Naive thymus-derived CD4-positive, alpha-beta T cell (primary cell): ENCODE results near the gene DAPK1. TPM values are rescaled to one million over a fixed set of nuclear protein-coding genes. Genes with fewer than 3 reads are reported as not detected.

ENCODE experiments used
- ATAC-seq: fragments of 150-1000 bp; cut with Tn5 transposase; 2 replicates; pipeline ENCODE4 v1.10.0; 2021; ENCODE audit warnings: mild to moderate bottlenecking, moderate library complexity
- CTCF ChIA-PET: fragments of 350-600 bp; sonication (Branson Sonifier 250); formaldehyde crosslinking; loops from one replicate; lab custom pipeline; 2021; ENCODE audit warnings: antibody characterized with exemption; lab: Charles Lee
- POLR2A ChIA-PET: fragments of 350-600 bp; sonication (Branson Sonifier 250); formaldehyde crosslinking; loops from one replicate; lab custom pipeline; 2021; ENCODE audit warnings: antibody characterized with exemption, inconsistent platforms; lab: Charles Lee
- DNase-seq, 9 donors: peaks; one replicate each; pipeline versions ENCODE4 v3.0.0 to v3.0.0-alpha.2; 2020 to 2022; ENCODE audit warnings: mixed read lengths in 1 of 9
- H3K27ac ChIP-seq: one replicate; pipeline ENCODE4 v1.7.0; 2013; ENCODE audit warnings: mild to moderate bottlenecking, low read depth, low read length, moderate library complexity
- H3K27me3 ChIP-seq, 2 donors: one replicate each; pipeline ENCODE4 v1.7.0; 2013; ENCODE audit warnings: low read length in 2 of 2, mild to moderate bottlenecking in 2 of 2, moderate library complexity in 2 of 2; ENCODE audit not compliant: control insufficient read depth in 2 of 2, insufficient read depth in 2 of 2
- H3K36me3 ChIP-seq, 3 experiments: 1 replicate in 2 of 3; 2 replicates in 1 of 3; pipeline ENCODE4 v1.7.0; 2013; ENCODE audit warnings: low read length in 3 of 3, mild to moderate bottlenecking in 3 of 3, moderate library complexity in 1 of 3; ENCODE audit not compliant: insufficient read depth in 3 of 3, control insufficient read depth in 2 of 3
- H3K4me1 ChIP-seq, 2 donors: one replicate each; pipeline ENCODE4 v1.7.0; 2013; ENCODE audit warnings: low read length in 2 of 2, mild to moderate bottlenecking in 2 of 2, moderate library complexity in 1 of 2; ENCODE audit not compliant: control insufficient read depth in 2 of 2, insufficient read depth in 2 of 2
- H3K4me3 ChIP-seq: 2 replicates; pipeline ENCODE4 v1.7.0; 2013; ENCODE audit warnings: mild to moderate bottlenecking, low read length
- H3K9me3 ChIP-seq, 3 experiments: 1 replicate in 2 of 3; 2 replicates in 1 of 3; pipeline ENCODE4 v1.7.0; 2013; ENCODE audit warnings: low read length in 3 of 3; ENCODE audit not compliant: control insufficient read depth in 2 of 3
- H3K27ac Mint-ChIP-seq, 9 donors: one replicate each; pipeline ENCODE4 v1.8.0; 2020 to 2022; ENCODE audit warnings: mixed read lengths in 9 of 9, mild to moderate bottlenecking in 8 of 9, moderate library complexity in 5 of 9, inconsistent platforms in 2 of 9
- H3K27me3 Mint-ChIP-seq, 5 donors: one replicate each; pipeline ENCODE4 v1.8.0; 2021 to 2022; ENCODE audit warnings: mixed read lengths in 5 of 5, mild to moderate bottlenecking in 1 of 5
- H3K36me3 Mint-ChIP-seq, 5 donors: one replicate each; pipeline ENCODE4 v1.8.0; 2020 to 2022; ENCODE audit warnings: mixed read lengths in 5 of 5, mild to moderate bottlenecking in 3 of 5, inconsistent platforms in 1 of 5
- H3K4me1 Mint-ChIP-seq, 7 donors: one replicate each; pipeline ENCODE4 v1.8.0; 2020 to 2022; ENCODE audit warnings: mixed read lengths in 7 of 7, mild to moderate bottlenecking in 3 of 7, inconsistent platforms in 1 of 7
- H3K4me3 Mint-ChIP-seq, 10 donors: one replicate each; pipeline ENCODE4 v1.8.0; 2020 to 2022; ENCODE audit warnings: mild to moderate bottlenecking in 10 of 10, mixed read lengths in 10 of 10, moderate library complexity in 6 of 10, inconsistent platforms in 2 of 10
- H3K9me3 Mint-ChIP-seq, 11 donors: one replicate each; pipeline ENCODE4 v1.8.0; 2020 to 2022; ENCODE audit warnings: mixed read lengths in 11 of 11, mild to moderate bottlenecking in 4 of 11, inconsistent platforms in 1 of 11, moderate library complexity in 1 of 11
- intact Hi-C, 2 donors: fragments of 100-400 bp; cut with micrococcal nuclease; formaldehyde crosslinking; loops; one replicate each; pipeline ENCODE4 v1.15.1; 2023
- polyA plus RNA-seq, 2 donors: library from polyadenylated mRNA; unstranded; fragments of 300-500 nt; fragmentation: Illumina TruSeq; gene quantifications; one replicate each; pipeline ENCODE4 v1.2.3, GENCODE V29; 2021
- total RNA-seq, 6 experiments: library from RNA in 5 of 6; stranded (reverse) in 5 of 6; gene quantifications; 1 replicate in 5 of 6; 2 replicates in 1 of 6; pipeline ENCODE4 v1.2.3 and lab custom pipeline; 2021 to 2026

Gene DAPK1
- total and polyA plus RNA-seq, 7 experiments from 2014 or later = 0.20 to 44.8 (median 1.9) TPM

GRCh38 chr9:87567571-87567970, 69.9 kb downstream of the DAPK1 start:
- Mint-ChIP-seq H3K4me3 (no peak overlapping the region), H3K27ac (no peak overlapping the region), H3K27me3 (peaks cover 0 to 21% (median 7%) of the 10 kb centered on the region in 5 donors), H3K9me3 (peaks cover 0 to 4% (median 0%) of the 10 kb centered on the region in 11 donors), H3K36me3 (peaks cover 0 to 5% (median 0%) of the 10 kb centered on the region in 5 donors), H3K4me1 (peaks cover 0 to 6% (median 0%) of the 10 kb centered on the region in 7 donors)
- Histone ChIP-seq H3K9me3 (no peaks in the 10 kb centered on the region), H3K27me3 (no peaks in the 10 kb centered on the region), H3K4me3 (no peak overlapping the region), H3K36me3 (no peaks in the 10 kb centered on the region), H3K27ac (no peak overlapping the region), H3K4me1 (no peaks in the 10 kb centered on the region)
- intact Hi-C loops = no loop called here
- no peak for ATAC-seq
- ChIA-PET CTCF (no interaction called here), POLR2A (no interaction called here)
- no peak for DNase-seq

- intact Hi-C loops = no loop called here
- Mint-ChIP-seq H3K4me1 (peaks cover 0 to 6% (median 0%) of the 10 kb centered on the region in 7 donors), H3K4me3 (no peak overlapping the region), H3K36me3 (peaks cover 0 to 5% (median 0%) of the 10 kb centered on the region in 5 donors), H3K27ac (no peak overlapping the region), H3K9me3 (peaks cover 0 to 4% (median 0%) of the 10 kb centered on the region in 11 donors), H3K27me3 (peaks cover 0 to 21% (median 7%) of the 10 kb centered on the region in 5 donors)
- no peak for ATAC-seq
- Histone ChIP-seq H3K9me3 (no peaks in the 10 kb centered on the region), H3K4me1 (no peaks in the 10 kb centered on the region), H3K36me3 (no peaks in the 10 kb centered on the region), H3K27ac (no peak overlapping the region), H3K27me3 (no peaks in the 10 kb centered on the region), H3K4me3 (no peak overlapping the region)
- no peak for DNase-seq
- CTCF ChIA-PET = no interaction called here
- POLR2A ChIA-PET = no interaction called here
Observed at GRCh38 chr9:87567983-87568382, 70.3 kb downstream of the DAPK1 start.

- Mint-ChIP-seq H3K36me3 (peaks cover 0 to 5% (median 0%) of the 10 kb centered on the region in 5 donors), H3K4me3 (no peak overlapping the region), H3K9me3 (peaks cover 0 to 4% (median 0%) of the 10 kb centered on the region in 11 donors), H3K4me1 (peaks cover 0 to 6% (median 0%) of the 10 kb centered on the region in 7 donors), H3K27ac (no peak overlapping the region), H3K27me3 (peaks cover 0 to 20% (median 7%) of the 10 kb centered on the region in 5 donors)
- DNase-seq (no peak), ATAC-seq (no peak)
- no peaks in the 10 kb centered on the region for H3K9me3 ChIP-seq
- CTCF ChIA-PET = no interaction called here
- no peak overlapping the region for H3K4me3 ChIP-seq
- no peaks in the 10 kb centered on the region for H3K36me3 ChIP-seq
- POLR2A ChIA-PET = no interaction called here
- intact Hi-C loops = no loop called here
- no peak overlapping the region for H3K27ac ChIP-seq
- H3K27me3 ChIP-seq = no peaks in the 10 kb centered on the region
- H3K4me1 ChIP-seq = no peaks in the 10 kb centered on the region
Observed at GRCh38 chr9:87568401-87568800, 70.7 kb downstream of the DAPK1 start.

- Histone ChIP-seq H3K36me3 (no peaks in the 10 kb centered on the region), H3K4me3 (no peak overlapping the region), H3K27ac (no peak overlapping the region), H3K27me3 (no peaks in the 10 kb centered on the region), H3K9me3 (no peaks in the 10 kb centered on the region), H3K4me1 (no peaks in the 10 kb centered on the region)
- intact Hi-C loops = no loop called here
- H3K4me3 Mint-ChIP-seq = no peak overlapping the region
- peaks cover 0 to under 1% (median 0%) of the 10 kb centered on the region in 11 donors for H3K9me3 Mint-ChIP-seq
- POLR2A ChIA-PET = no interaction called here
- H3K27ac Mint-ChIP-seq = peak overlapping the region in 1 of 9 donors; percentile 25
- DNase-seq (no peak), ATAC-seq (no peak)
- H3K27me3 Mint-ChIP-seq = peaks cover 0 to 14% (median 2%) of the 10 kb centered on the region in 5 donors
- peaks cover 0 to 2% (median 0%) of the 10 kb centered on the region in 5 donors for H3K36me3 Mint-ChIP-seq
- H3K4me1 Mint-ChIP-seq = peaks cover 0 to 4% (median 0%) of the 10 kb centered on the region in 7 donors
- CTCF ChIA-PET = no interaction called here
Observed at GRCh38 chr9:87569008-87569509, 71.4 kb downstream of the DAPK1 start.

- Histone ChIP-seq H3K27me3 (no peaks in the 10 kb centered on the region), H3K27ac (no peak overlapping the region), H3K4me3 (no peak overlapping the region), H3K9me3 (no peaks in the 10 kb centered on the region), H3K4me1 (no peaks in the 10 kb centered on the region), H3K36me3 (no peaks in the 10 kb centered on the region)
- peaks cover 0 to 12% (median 0%) of the 10 kb centered on the region in 5 donors for H3K27me3 Mint-ChIP-seq
- no peak overlapping the region for H3K27ac Mint-ChIP-seq
- H3K36me3 Mint-ChIP-seq = no peaks in the 10 kb centered on the region
- ATAC-seq (no peak), DNase-seq (no peak)
- H3K4me3 Mint-ChIP-seq = no peak overlapping the region
- H3K9me3 Mint-ChIP-seq = no peaks in the 10 kb centered on the region
- peaks cover 0 to 3% (median 0%) of the 10 kb centered on the region in 7 donors for H3K4me1 Mint-ChIP-seq
- ChIA-PET POLR2A (no interaction called here), CTCF (no interaction called here)
- intact Hi-C loops = no loop called here
Observed at GRCh38 chr9:87569518-87569917, 71.9 kb downstream of the DAPK1 start.

DNA sequence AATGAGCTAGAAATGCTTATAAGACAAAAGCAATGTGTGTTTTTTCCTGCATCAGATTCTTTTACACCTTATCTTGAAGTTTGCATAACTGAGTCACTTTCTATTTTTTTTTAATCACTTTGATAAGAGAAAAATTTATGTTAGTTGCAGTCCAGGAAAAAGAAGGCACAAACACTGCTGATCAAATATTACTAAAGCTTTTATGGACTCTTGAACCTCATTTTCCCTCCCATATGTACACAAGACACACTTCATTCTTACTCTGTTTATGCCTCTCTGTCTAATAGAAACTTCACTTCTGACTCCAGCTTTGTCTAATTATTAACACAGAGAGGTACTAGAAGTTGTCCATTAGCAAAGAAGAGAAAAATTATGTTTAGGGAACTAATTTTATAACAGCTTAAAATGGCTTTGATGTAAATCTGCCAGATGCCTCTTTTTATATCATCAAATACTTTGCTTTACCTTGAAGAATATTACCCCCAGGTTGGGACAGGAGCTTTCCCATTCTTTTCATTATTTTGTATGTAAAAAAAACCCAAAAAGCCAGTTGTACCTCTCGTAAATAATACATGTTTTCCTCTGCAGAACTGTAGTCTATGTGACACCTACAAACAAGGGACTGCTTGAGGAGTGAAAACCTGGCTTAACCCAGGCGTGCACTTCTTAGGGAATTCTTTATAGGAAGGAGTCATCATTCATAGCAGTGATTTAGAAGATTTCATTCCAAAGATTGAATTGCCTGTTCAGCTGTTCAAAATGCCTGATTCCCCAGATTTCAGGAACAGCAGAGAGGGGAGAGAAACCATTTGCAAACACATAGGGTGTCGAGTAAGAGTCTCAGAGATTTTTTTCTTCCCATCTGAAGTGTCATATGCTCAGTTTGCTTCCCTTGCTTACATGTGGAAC, 72.6 kb downstream of the DAPK1 start:
- H3K27me3 ChIP-seq = no peaks in the 10 kb centered on the region
- Mint-ChIP-seq H3K27ac (peak overlapping the region in 1 of 9 donors; percentile 32), H3K36me3 (no peaks in the 10 kb centered on the region), H3K4me1 (peaks cover 0 to 2% (median 0%) of the 10 kb centered on the region in 7 donors), H3K9me3 (no peaks in the 10 kb centered on the region), H3K4me3 (no peak overlapping the region), H3K27me3 (peaks cover 0 to 12% (median 0%) of the 10 kb centered on the region in 5 donors)
- H3K9me3 ChIP-seq = no peaks in the 10 kb centered on the region
- H3K36me3 ChIP-seq = no peaks in the 10 kb centered on the region
- intact Hi-C loops = no loop called here
- CTCF ChIA-PET = no interaction called here
- H3K4me3 ChIP-seq = no peak overlapping the region
- POLR2A ChIA-PET = no interaction called here
- no peaks in the 10 kb centered on the region for H3K4me1 ChIP-seq
- DNase-seq = no peak
- H3K27ac ChIP-seq = no peak overlapping the region
- no peak for ATAC-seq
